ENCODE data around the gene GUK1. TPM values are rescaled to one million over a fixed set of nuclear protein-coding genes. Genes with fewer than 3 reads are reported as not detected.
A peak's percentile ranks its signal among the peaks of the same experiment; 100 is the strongest.

The GUK1 gene
- total RNA-seq, 4 donors from 2014 or later, result 124 to 406 (median 289) TPM

DNA sequence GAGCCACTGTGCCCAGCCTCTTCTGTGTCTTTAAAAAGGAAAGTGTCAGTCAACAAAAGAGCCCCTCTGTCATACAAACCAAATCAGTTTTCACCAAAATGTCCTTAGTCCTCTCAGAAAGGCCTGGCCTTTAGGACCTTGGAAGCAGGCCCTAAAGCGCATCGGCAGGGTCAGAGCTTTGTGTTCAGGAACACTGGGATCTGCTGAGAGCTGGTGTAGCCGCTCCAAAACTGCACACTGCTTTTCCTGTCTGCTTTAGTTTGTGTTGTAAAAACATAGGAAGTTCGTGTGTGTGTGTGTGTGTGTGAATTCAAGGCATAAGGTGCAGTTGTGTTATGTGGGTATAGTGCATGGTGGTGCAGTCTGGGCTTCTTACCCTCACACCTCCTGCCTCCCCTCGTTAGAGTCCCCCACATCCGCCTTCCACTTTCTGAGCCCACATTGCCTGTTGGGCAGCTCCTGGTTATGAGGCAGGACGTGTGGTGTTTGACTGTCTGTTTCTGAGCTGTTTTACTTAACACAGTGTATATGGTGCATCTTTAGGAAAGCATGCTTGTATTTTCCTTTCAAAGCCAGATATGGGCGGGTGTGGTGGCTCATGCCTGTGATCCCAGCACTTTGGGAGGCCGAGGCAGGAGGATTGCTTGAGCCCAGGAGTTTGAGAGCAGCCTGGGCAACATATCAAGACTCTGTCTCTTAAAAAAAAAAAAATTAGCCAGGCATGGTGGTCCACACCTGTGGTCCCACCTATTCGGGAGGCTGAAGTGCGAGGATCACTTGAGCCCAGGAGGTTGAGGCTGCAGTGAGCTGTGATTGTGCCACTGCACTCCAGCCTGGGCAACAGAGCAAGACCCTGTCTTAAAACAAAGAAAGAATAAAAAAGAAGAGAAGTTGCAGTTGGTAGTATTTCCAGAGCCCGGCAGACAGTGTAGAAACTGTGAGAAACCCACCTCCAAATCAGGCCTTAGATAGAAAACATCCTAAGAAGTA is 37.9 kb downstream of the GUK1 start:
- Histone ChIP-seq H3K4me1 (no peaks in the 10 kb centered on the region), H3K9me3 (no peaks in the 10 kb centered on the region), H3K4me3 (no peak overlapping the region), H3K27ac (peak overlapping the region; percentile 64 to 66), H3K27me3 (no peaks in the 10 kb centered on the region), H3K36me3 (no peaks in the 10 kb centered on the region)
- TF ChIP-seq, protein P1, sequence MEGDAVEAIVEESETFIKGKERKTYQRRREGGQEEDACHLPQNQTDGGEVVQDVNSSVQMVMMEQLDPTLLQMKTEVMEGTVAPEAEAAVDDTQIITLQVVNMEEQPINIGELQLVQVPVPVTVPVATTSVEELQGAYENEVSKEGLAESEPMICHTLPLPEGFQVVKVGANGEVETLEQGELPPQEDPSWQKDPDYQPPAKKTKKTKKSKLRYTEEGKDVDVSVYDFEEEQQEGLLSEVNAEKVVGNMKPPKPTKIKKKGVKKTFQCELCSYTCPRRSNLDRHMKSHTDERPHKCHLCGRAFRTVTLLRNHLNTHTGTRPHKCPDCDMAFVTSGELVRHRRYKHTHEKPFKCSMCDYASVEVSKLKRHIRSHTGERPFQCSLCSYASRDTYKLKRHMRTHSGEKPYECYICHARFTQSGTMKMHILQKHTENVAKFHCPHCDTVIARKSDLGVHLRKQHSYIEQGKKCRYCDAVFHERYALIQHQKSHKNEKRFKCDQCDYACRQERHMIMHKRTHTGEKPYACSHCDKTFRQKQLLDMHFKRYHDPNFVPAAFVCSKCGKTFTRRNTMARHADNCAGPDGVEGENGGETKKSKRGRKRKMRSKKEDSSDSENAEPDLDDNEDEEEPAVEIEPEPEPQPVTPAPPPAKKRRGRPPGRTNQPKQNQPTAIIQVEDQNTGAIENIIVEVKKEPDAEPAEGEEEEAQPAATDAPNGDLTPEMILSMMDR (IDR thresholded peaks at IDR 0.05), result no peak
- peak in 1 of 2 donors; percentile 5 for DNase-seq
- intact Hi-C loops (cut with DNase I; ENCODE audit: low total_unique reads), result no loop called here

DNA sequence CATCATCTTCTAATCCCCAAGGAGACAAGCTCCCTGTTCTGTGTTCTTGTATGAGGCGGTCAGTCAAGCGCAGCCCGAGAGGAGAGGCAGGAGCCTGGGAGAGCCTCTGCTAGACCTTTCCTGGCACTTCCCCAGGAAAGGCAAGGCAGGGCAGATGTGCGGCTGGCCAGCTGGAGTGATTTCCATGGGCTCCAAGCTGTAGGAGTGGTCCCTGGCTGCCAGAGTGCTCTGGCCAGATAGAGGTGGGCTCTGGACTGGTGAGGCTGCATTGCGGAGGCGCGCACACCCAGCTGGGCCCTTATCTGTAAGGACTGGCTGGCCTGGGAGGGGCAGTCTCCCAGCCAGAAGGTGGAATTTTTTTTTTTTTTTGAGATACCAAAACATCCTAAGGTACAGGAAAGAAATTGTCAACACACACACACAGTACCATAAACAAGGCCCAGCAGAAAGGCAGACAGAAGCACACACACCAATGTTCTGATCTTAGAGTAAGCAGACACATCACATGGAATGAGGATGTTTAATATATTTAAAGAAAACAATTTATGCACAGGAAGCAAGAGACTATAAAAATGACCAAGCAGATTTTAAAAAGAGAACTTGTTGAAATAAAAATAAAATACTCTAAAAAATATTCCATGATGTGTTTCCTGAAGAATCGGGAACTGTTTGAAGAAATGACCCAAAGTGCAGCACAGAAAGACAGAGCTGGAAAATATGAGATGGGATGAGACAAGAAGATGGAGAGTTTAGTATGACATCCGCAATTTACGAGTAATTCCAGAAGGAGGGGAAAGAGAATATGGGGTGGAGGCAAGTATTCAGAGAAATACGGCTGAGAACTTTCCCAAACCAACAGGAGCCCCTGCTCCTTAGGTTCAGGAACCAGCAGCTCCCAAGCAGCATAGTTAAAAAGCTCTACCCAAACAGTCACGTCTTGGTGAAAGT is 38.9 kb downstream of the GUK1 start:
- no peaks in the 10 kb centered on the region for H3K4me1 ChIP-seq
- TF ChIP-seq POLR2A (IDR thresholded peaks at IDR 0.05), result no peak
- TF ChIP-seq, protein P1 (IDR thresholded peaks at IDR 0.05), result no peak
- no peaks in the 10 kb centered on the region for H3K27me3 ChIP-seq
- H3K36me3 ChIP-seq, result no peaks in the 10 kb centered on the region
- no peak overlapping the region for H3K4me3 ChIP-seq
- no peaks in the 10 kb centered on the region for H3K9me3 ChIP-seq
- intact Hi-C loops (cut with DNase I; ENCODE audit: low total_unique reads), result no loop called here
- peak; percentile 24 to 30 for DNase-seq
- peak overlapping the region; percentile 64 to 66 for H3K27ac ChIP-seq

DNA sequence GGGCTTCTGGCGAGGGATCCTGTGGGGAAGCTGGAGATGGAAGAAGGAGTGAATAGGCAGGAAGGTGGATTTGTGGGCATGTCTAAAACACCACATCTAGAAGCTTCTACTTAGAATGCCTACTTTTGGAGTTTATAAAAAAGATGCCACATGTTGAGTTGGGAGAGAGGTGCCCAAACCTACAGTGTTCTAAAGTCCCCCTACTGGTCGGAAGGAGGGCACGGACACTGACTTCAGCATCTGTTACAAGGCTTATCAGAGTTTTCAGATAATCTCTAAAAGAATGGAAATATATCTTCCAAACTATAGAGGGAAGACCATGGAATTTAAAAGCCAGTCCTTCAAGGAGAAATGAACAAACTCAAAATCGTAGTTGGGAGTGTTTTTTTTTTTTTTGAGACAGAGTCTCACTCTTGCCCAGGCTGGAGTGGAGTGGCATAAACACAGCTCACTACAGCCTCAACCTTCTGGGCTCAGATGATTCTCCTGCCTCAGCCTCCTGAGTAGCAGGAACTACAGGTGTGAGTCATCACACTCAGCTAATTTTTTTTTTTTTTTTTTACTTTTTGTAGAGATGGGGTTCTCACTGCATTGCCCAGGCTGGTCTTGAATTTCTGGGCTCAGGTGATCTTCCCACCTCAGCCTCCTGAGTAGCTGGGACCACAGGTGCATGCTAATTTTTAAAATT is 40.3 kb downstream of the GUK1 start:
- H3K27ac ChIP-seq, result no peak overlapping the region
- H3K4me3 ChIP-seq, result no peak overlapping the region
- H3K9me3 ChIP-seq, result no peaks in the 10 kb centered on the region
- no peak for DNase-seq
- H3K4me1 ChIP-seq, result no peaks in the 10 kb centered on the region
- TF ChIP-seq, protein P1 (IDR thresholded peaks at IDR 0.05), result peak in 1 of 4 experiments; percentile 18
- no peak for TF ChIP-seq POLR2A (IDR thresholded peaks at IDR 0.05)
- no peaks in the 10 kb centered on the region for H3K36me3 ChIP-seq
- H3K27me3 ChIP-seq, result no peaks in the 10 kb centered on the region
- intact Hi-C loops (cut with DNase I; ENCODE audit: low total_unique reads), result no loop called here

GRCh38 chr1:228180959-228181644 is 41.0 kb downstream of the GUK1 start:
- no peak for DNase-seq

More at GRCh38 chr1:228180959-228181644, 41.0 kb downstream of the GUK1 start:
- Histone ChIP-seq H3K4me1 (no peaks in the 10 kb centered on the region), H3K36me3 (no peaks in the 10 kb centered on the region), H3K4me3 (no peak overlapping the region), H3K27ac (no peak overlapping the region), H3K9me3 (no peaks in the 10 kb centered on the region), H3K27me3 (no peaks in the 10 kb centered on the region)
- TF ChIP-seq, protein P1 (IDR thresholded peaks at IDR 0.05), result no peak
- TF ChIP-seq POLR2A (IDR thresholded peaks at IDR 0.05), result no peak
- intact Hi-C loops (cut with DNase I; ENCODE audit: low total_unique reads), result no loop called here

Data from uterus (tissue), 4 donors.